Activated CD4-positive, alpha-beta memory T cell treated with anti-CD3 and anti-CD28 coated beads, Interleukin-2, amount 10 ng/mL, durations not matched to agents 7 days and 5 days (primary cell): Measurements from ENCODE around the gene GOLGA8O. TPM values are rescaled to one million over a fixed set of nuclear protein-coding genes. Genes with fewer than 3 reads are reported as not detected.
"Not testable (repeated sequence)": the region's sequence is repeated elsewhere in the genome, so short reads cannot be mapped to it uniquely, and the experiment has no call there.

Experiments used
- CTCF ChIA-PET: fragments of 350-600 bp; sonication (Branson Sonifier 250); formaldehyde crosslinking; loops from one replicate; lab custom pipeline; 2021; ENCODE audit warnings: antibody characterized with exemption, inconsistent platforms; lab: Charles Lee
- POLR2A ChIA-PET: fragments of 350-600 bp; sonication (Branson Sonifier 250); formaldehyde crosslinking; loops from one replicate; lab custom pipeline; 2021; ENCODE audit warnings: antibody characterized with exemption; lab: Charles Lee
- DNase-seq: peaks from one replicate; pipeline ENCODE4 v3.0.0-alpha.2; 2020
- H3K27ac Mint-ChIP-seq: one replicate; pipeline ENCODE4 v1.8.0; 2021; ENCODE audit warnings: mild to moderate bottlenecking, mixed read lengths
- H3K27me3 Mint-ChIP-seq: one replicate; pipeline ENCODE4 v1.8.0; 2021; ENCODE audit warnings: mixed read lengths
- H3K36me3 Mint-ChIP-seq: one replicate; pipeline ENCODE4 v1.8.0; 2021; ENCODE audit warnings: low read depth, mixed read lengths
- H3K4me1 Mint-ChIP-seq: one replicate; pipeline ENCODE4 v1.8.0; 2021; ENCODE audit warnings: mixed read lengths
- H3K4me3 Mint-ChIP-seq: one replicate; pipeline ENCODE4 v1.8.0; 2021; ENCODE audit warnings: mild to moderate bottlenecking, mixed read lengths
- H3K9me3 Mint-ChIP-seq: one replicate; pipeline ENCODE4 v1.8.0; 2021; ENCODE audit warnings: mixed read lengths
- total RNA-seq, 2 experiments: library from RNA; stranded (reverse); gene quantifications; one replicate each; pipeline ENCODE4 v1.2.3, GENCODE V29; 2021

Gene GOLGA8O
- total RNA-seq, 2 experiments from 2014 or later, result 5.7 to 7.8 TPM

DNA sequence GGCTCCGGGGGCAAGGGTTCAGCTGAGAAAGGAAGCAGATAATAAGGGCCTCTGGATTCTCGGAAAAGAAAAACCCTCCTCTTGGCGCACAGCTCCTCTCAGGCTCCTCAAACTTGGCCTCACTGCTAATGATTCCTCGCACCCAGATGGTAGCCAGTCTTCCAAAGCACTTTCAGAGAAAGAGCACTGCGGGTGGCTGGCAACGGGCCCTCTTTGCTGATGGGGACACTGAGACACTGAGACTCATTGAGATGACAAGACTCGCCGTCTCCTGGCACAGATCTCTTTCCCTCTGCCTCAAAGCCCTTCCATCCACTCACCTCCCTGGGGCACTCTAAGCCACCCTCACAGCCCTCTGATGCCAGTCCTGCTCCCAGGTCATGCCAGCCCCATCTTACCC lies 58.9 kb downstream of the GOLGA8O start:
- H3K9me3 Mint-ChIP-seq, POLR2A ChIA-PET: not testable (repeated sequence)

More for the DNA sequence above, 58.9 kb downstream of the GOLGA8O start:
- H3K4me1 Mint-ChIP-seq, H3K4me3 Mint-ChIP-seq, H3K27ac Mint-ChIP-seq, DNase-seq, H3K36me3 Mint-ChIP-seq, H3K27me3 Mint-ChIP-seq, CTCF ChIA-PET: not testable (repeated sequence)

Other genes with a start within 250 kb of the GOLGA8O start
- under 1 TPM; 0.60 to 0.81 TPM for gene GOLGA8K, start 52.3 kb downstream of the GOLGA8O start, total RNA-seq
- gene GOLGA8N, start 137.8 kb upstream of the GOLGA8O start, total RNA-seq, result 10 to 100 TPM; 13.2 to 13.8 TPM
- 100 to 1,000 TPM; 134 to 139 TPM for gene ARHGAP11A, start 159.9 kb upstream of the GOLGA8O start, total RNA-seq
- gene SCG5, start 186.1 kb upstream of the GOLGA8O start, total RNA-seq, result 1 to 10 TPM; 3.1 to 3.8 TPM